GM18867 (cell line): Measurements from ENCODE around the gene SPRED1.
A peak's percentile ranks its signal among the peaks of the same experiment; 100 is the strongest.

Experiments
- ATAC-seq: cut with Tn5 transposase; IDR thresholded peaks from one replicate; pipeline ENCODE4 v1.9.1; 2021; ENCODE audit warnings: mild to moderate bottlenecking, moderate library complexity; ENCODE audit not compliant: unreplicated experiment

SPRED1 gene

GRCh38 chr15:38344351-38344750, 91.7 kb downstream of the SPRED1 start:
- ATAC-seq, result no peak

- ATAC-seq, result no peak
Measured at GRCh38 chr15:38349251-38349650, 96.6 kb downstream of the SPRED1 start.

- no peak for ATAC-seq
Measured at GRCh38 chr15:38351466-38351865, 98.8 kb downstream of the SPRED1 start.

- peak; percentile 70 for ATAC-seq
Measured at GRCh38 chr15:38354315-38354929, 101.8 kb downstream of the SPRED1 start.

GRCh38 chr15:38362355-38362754, 109.7 kb downstream of the SPRED1 start:
- ATAC-seq, result no peak

- no peak for ATAC-seq
Measured at GRCh38 chr15:38367476-38367875, 114.8 kb downstream of the SPRED1 start.

- no peak for ATAC-seq
Measured at GRCh38 chr15:38369936-38370478, 117.4 kb downstream of the SPRED1 start.

GRCh38 chr15:38373016-38373415, 120.4 kb downstream of the SPRED1 start:
- ATAC-seq, result no peak

- no peak for ATAC-seq
Measured at GRCh38 chr15:38374029-38374428, 121.4 kb downstream of the SPRED1 start.

GRCh38 chr15:38374556-38374955, 121.9 kb downstream of the SPRED1 start:
- ATAC-seq, result no peak

- no peak for ATAC-seq
Measured at GRCh38 chr15:38376081-38376480, 123.4 kb downstream of the SPRED1 start.

GRCh38 chr15:38377636-38378035, 125.0 kb downstream of the SPRED1 start:
- ATAC-seq, result no peak

GRCh38 chr15:38378161-38378560, 125.5 kb downstream of the SPRED1 start:
- ATAC-seq, result no peak

- ATAC-seq, result peak; percentile 84
Measured at GRCh38 chr15:38389924-38390542, 137.4 kb downstream of the SPRED1 start.

- no peak for ATAC-seq
Measured at GRCh38 chr15:38391191-38391590, 138.6 kb downstream of the SPRED1 start.

- no peak for ATAC-seq
Measured at GRCh38 chr15:38398134-38398533, 145.5 kb downstream of the SPRED1 start.

- ATAC-seq, result no peak
Measured at GRCh38 chr15:38401106-38401505, 148.5 kb downstream of the SPRED1 start.

GRCh38 chr15:38401701-38402100, 149.1 kb downstream of the SPRED1 start:
- no peak for ATAC-seq

GRCh38 chr15:38406436-38406835, 153.8 kb downstream of the SPRED1 start:
- ATAC-seq, result no peak
